CD4-positive, alpha-beta T cell (primary cell): ENCODE data around the gene ITFG2. TPM values are rescaled to one million over a fixed set of nuclear protein-coding genes. Genes with fewer than 3 reads are reported as not detected.

Experiments
- ATAC-seq: fragments of 200-7000 bp; cut with Tn5 transposase; one replicate; pipeline ENCODE4 v1.10.0; 2022; ENCODE audit warnings: mild to moderate bottlenecking; ENCODE audit not compliant: poor library complexity
- CTCF ChIA-PET: fragments of 350-600 bp; sonication (Branson Sonifier 250); formaldehyde crosslinking; loops from one replicate; lab custom pipeline; 2021; ENCODE audit warnings: antibody characterized with exemption, inconsistent platforms; lab: Charles Lee
- POLR2A ChIA-PET: fragments of 350-600 bp; sonication (Branson Sonifier 250); formaldehyde crosslinking; loops from one replicate; lab custom pipeline; 2021; ENCODE audit warnings: antibody characterized with exemption, inconsistent platforms; lab: Charles Lee
- DNase-seq, 14 experiments: peaks; one replicate each; pipeline ENCODE4 v3.0.0-alpha.2; 2013 to 2020; ENCODE audit warnings: mixed read lengths in 2 of 14
- H3K27ac ChIP-seq, 2 donors: one replicate each; pipeline versions ENCODE4 v1.5.1 to v1.7.0; 2013; ENCODE audit warnings: low read length in 2 of 2, low read depth in 1 of 2, mild to moderate bottlenecking in 1 of 2
- H3K27me3 ChIP-seq, 2 experiments: 1 replicate in 1 of 2; 2 replicates in 1 of 2; pipeline versions ENCODE4 v1.6.1 to v1.7.0; 2013; ENCODE audit warnings: low read length in 2 of 2, control low read depth in 1 of 2, mild to moderate bottlenecking in 1 of 2, moderate library complexity in 1 of 2; ENCODE audit not compliant: insufficient read depth in 2 of 2, control insufficient read depth in 1 of 2
- H3K36me3 ChIP-seq: one replicate; pipeline ENCODE4 v1.6.1; 2013; ENCODE audit warnings: low read length, control low read depth; ENCODE audit not compliant: insufficient read depth
- H3K4me1 ChIP-seq: one replicate; pipeline ENCODE4 v1.6.1; 2013; ENCODE audit warnings: low read length, control low read depth; ENCODE audit not compliant: insufficient read depth
- H3K4me3 ChIP-seq: one replicate; pipeline ENCODE4 v1.5.1; 2013; ENCODE audit warnings: mild to moderate bottlenecking, low read length, moderate library complexity
- H3K9me3 ChIP-seq, 2 experiments: 1 replicate in 1 of 2; 2 replicates in 1 of 2; pipeline versions ENCODE4 v1.6.1 to v1.7.0; 2013; ENCODE audit warnings: low read length in 2 of 2, mild to moderate bottlenecking in 2 of 2, control low read depth in 1 of 2, moderate library complexity in 1 of 2; ENCODE audit not compliant: control insufficient read depth in 1 of 2, insufficient read depth in 1 of 2
- H3K27ac Mint-ChIP-seq: one replicate; pipeline ENCODE4 v1.8.0; 2020; ENCODE audit warnings: mixed read lengths
- H3K27me3 Mint-ChIP-seq: one replicate; pipeline ENCODE4 v1.8.0; 2021; ENCODE audit warnings: mixed read lengths
- H3K36me3 Mint-ChIP-seq: one replicate; pipeline ENCODE4 v1.8.0; 2021; ENCODE audit warnings: low read depth, mixed read lengths
- H3K4me1 Mint-ChIP-seq: one replicate; pipeline ENCODE4 v1.8.0; 2021; ENCODE audit warnings: low read depth, mixed read lengths
- H3K4me3 Mint-ChIP-seq: one replicate; pipeline ENCODE4 v1.8.0; 2020; ENCODE audit warnings: mild to moderate bottlenecking, mixed read lengths
- H3K9me3 Mint-ChIP-seq: one replicate; pipeline ENCODE4 v1.8.0; 2020; ENCODE audit warnings: mixed read lengths
- intact Hi-C, 2 experiments: fragments of 100-400 bp; cut with DNase I in 1 of 2; cut with micrococcal nuclease in 1 of 2; formaldehyde crosslinking; loops; one replicate each; pipeline versions ENCODE4 v1.15.1 to v1.9.0; 2023 to 2025; cut with DNase I, micrococcal nuclease
- total RNA-seq, 174 experiments: library from RNA in 2 of 174; stranded (reverse) in 2 of 174; gene quantifications; one replicate each; pipeline ENCODE4 v1.2.3 and lab custom pipeline; 2021 to 2026
- TF ChIP-seq, protein P1 (sequence below): fragments of 200-600 bp; IDR thresholded peaks from one replicate; pipeline ENCODE4 v1.8.0; 2022; ENCODE audit warnings: antibody characterized with exemption, mild to moderate bottlenecking

The ITFG2 gene
- total RNA-seq, 2 experiments from 2014 or later = 61.3 to 68.5 TPM

DNA sequence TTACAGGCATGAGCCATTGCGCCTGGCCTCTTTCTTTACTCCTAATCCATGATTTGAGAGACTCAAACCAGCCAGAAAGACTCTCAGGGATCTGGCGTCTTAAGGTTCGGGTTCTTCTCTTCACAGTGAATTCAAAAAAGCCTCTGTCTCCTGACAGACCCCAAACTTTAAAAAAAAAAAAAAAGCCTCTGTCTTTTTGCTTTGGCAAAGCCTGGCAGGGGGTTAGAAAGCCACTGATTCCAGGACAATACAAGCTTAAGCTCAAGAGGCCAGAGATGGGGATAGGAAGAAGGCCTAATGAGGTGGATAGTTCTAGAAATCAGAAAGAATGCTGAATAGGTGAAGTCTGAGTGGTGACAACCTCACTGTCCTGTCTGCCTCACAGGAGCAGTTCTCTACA is 13.6 kb downstream of the ITFG2 start:
- Mint-ChIP-seq H3K27me3 (no peaks in the 10 kb centered on the region), H3K36me3 (peaks cover 91% of the 10 kb centered on the region), H3K27ac (no peak overlapping the region), H3K9me3 (no peaks in the 10 kb centered on the region), H3K4me1 (no peaks in the 10 kb centered on the region), H3K4me3 (no peak overlapping the region)
- peaks cover 76% of the 10 kb centered on the region for H3K36me3 ChIP-seq
- TF ChIP-seq, protein P1, sequence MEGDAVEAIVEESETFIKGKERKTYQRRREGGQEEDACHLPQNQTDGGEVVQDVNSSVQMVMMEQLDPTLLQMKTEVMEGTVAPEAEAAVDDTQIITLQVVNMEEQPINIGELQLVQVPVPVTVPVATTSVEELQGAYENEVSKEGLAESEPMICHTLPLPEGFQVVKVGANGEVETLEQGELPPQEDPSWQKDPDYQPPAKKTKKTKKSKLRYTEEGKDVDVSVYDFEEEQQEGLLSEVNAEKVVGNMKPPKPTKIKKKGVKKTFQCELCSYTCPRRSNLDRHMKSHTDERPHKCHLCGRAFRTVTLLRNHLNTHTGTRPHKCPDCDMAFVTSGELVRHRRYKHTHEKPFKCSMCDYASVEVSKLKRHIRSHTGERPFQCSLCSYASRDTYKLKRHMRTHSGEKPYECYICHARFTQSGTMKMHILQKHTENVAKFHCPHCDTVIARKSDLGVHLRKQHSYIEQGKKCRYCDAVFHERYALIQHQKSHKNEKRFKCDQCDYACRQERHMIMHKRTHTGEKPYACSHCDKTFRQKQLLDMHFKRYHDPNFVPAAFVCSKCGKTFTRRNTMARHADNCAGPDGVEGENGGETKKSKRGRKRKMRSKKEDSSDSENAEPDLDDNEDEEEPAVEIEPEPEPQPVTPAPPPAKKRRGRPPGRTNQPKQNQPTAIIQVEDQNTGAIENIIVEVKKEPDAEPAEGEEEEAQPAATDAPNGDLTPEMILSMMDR = no peak
- H3K27me3 ChIP-seq = no peaks in the 10 kb centered on the region
- ChIA-PET CTCF (no interaction called here), POLR2A (no interaction called here)
- ATAC-seq (no peak), DNase-seq (no peak)
- intact Hi-C loops = no loop called here
- H3K4me1 ChIP-seq = no peaks in the 10 kb centered on the region
- H3K27ac ChIP-seq = no peak overlapping the region
- H3K9me3 ChIP-seq = no peaks in the 10 kb centered on the region
- H3K4me3 ChIP-seq = no peak overlapping the region

DNA sequence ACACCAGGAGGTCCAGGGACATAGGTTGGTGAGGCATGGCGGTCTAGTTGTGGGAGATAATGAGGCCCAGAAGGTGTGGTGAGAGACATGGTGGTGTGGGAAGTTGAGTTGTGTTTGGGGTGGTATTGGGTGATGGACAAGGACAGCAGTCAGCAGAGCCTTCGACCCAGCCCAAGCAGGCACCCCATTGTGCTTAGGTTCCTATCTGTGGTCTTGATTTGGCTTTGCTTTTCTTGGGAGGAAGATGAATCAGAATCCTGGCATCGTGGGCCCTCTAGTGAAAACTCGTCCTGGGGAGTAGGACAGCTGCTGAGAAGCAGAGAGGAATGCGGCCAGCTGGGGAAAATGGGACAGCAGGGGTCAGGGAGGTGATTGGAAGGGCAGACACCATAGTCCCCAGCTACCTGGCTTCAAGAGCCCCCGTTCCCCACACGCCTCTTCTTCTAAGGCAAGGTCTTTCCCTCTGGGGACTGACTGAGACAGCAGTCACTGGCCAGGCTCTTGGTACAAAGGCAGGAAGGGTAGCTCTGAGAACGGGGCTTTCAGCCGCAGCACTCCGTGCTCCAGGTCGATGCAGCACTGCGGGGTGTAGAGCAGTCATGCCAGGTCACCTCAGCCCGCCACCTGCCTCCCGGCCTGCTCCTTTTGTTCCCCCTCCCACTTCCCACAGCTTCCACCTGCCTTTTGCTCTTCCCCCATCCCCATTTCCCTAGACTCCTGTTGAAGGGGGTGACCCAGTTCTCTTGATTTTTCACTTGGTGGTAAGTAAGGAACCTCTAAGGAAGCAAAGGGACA is 14.4 kb downstream of the ITFG2 start:
- Mint-ChIP-seq H3K4me3 (no peak overlapping the region), H3K4me1 (no peaks in the 10 kb centered on the region), H3K27me3 (no peaks in the 10 kb centered on the region), H3K36me3 (peaks cover 88% of the 10 kb centered on the region), H3K9me3 (no peaks in the 10 kb centered on the region), H3K27ac (no peak overlapping the region)
- no peak for DNase-seq
- CTCF ChIA-PET = no interaction called here
- TF ChIP-seq, protein P1 = no peak
- ATAC-seq = no peak
- H3K27me3 ChIP-seq = no peaks in the 10 kb centered on the region
- H3K4me3 ChIP-seq = no peak overlapping the region
- H3K9me3 ChIP-seq = no peaks in the 10 kb centered on the region
- peaks cover 67% of the 10 kb centered on the region for H3K36me3 ChIP-seq
- POLR2A ChIA-PET = no interaction called here
- intact Hi-C loops = no loop called here
- H3K4me1 ChIP-seq = no peaks in the 10 kb centered on the region
- no peak overlapping the region for H3K27ac ChIP-seq

DNA sequence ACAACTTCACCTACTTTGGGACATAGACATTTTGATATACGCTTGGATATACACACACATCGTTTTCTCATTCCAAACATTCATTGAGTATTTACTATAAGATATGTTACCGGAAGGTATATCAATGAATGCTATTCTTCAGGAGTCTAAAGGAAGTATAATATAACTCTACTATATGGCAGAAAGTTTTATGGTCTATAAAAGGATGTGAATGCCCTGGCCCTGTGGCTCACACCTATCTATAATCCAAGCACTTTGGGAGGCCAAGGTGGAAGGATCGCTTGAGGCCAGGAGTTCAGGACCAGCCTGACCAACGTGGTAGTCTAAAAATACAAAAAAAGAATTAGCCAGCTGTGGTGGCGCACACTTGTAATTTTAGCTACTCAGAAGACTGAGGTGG is 16.8 kb downstream of the ITFG2 start:
- no peak overlapping the region for H3K4me3 Mint-ChIP-seq
- Histone ChIP-seq H3K27ac (no peak overlapping the region), H3K27me3 (no peaks in the 10 kb centered on the region), H3K36me3 (peaks cover 43% of the 10 kb centered on the region), H3K4me1 (no peaks in the 10 kb centered on the region), H3K9me3 (no peaks in the 10 kb centered on the region), H3K4me3 (no peak overlapping the region)
- no peaks in the 10 kb centered on the region for H3K4me1 Mint-ChIP-seq
- DNase-seq (no peak), ATAC-seq (no peak)
- ChIA-PET POLR2A (no interaction called here), CTCF (no interaction called here)
- no peak overlapping the region for H3K27ac Mint-ChIP-seq
- H3K9me3 Mint-ChIP-seq = no peaks in the 10 kb centered on the region
- peaks cover 71% of the 10 kb centered on the region for H3K36me3 Mint-ChIP-seq
- no peaks in the 10 kb centered on the region for H3K27me3 Mint-ChIP-seq
- TF ChIP-seq, protein P1 = no peak
- intact Hi-C loops = no loop called here
